ENCODE results near the gene WDR73. TPM values are rescaled to one million over a fixed set of nuclear protein-coding genes. Genes with fewer than 3 reads are reported as not detected.
"Not testable (repeated sequence)": the region's sequence is repeated elsewhere in the genome, so short reads cannot be mapped to it uniquely, and the experiment has no call there.

The WDR73 gene
- total RNA-seq: 23.7 TPM

GRCh38 chr15:84653910-84654688 lies at the start of gene WDR73:
Gene WDR73, minus strand, starts transcription at chr15:84654283. Its CDS starts 9 bp downstream, at chr15:84654274.
- peak; percentile 88 for ATAC-seq

GRCh38 chr15:84703808-84704207 lies 49.7 kb upstream of the WDR73 start:
- ATAC-seq: no peak

GRCh38 chr15:84702961-84703482 lies 48.9 kb upstream of the WDR73 start:
- ATAC-seq: peak; percentile 67

GRCh38 chr15:84699538-84700191 lies 45.6 kb upstream of the WDR73 start:
- ATAC-seq: no peak

- no peak for ATAC-seq
These were observed 43.3 kb upstream of the WDR73 start for GRCh38 chr15:84697236-84697990.

GRCh38 chr15:84696757-84697156 lies 42.7 kb upstream of the WDR73 start:
- ATAC-seq: no peak

- ATAC-seq: no peak
These were observed 36.3 kb upstream of the WDR73 start for GRCh38 chr15:84690342-84690741.

- ATAC-seq: no peak
These were observed 35.8 kb upstream of the WDR73 start for GRCh38 chr15:84689858-84690257.

GRCh38 chr15:84686446-84686845 lies 32.4 kb upstream of the WDR73 start:
- ATAC-seq: not testable (repeated sequence)

GRCh38 chr15:84685304-84685703 lies 31.2 kb upstream of the WDR73 start:
- ATAC-seq: peak; percentile 95

GRCh38 chr15:84684092-84684491 lies 30.0 kb upstream of the WDR73 start:
- ATAC-seq: no peak

- peak; percentile 55 for ATAC-seq
These were observed 27.7 kb upstream of the WDR73 start for GRCh38 chr15:84681831-84682230.

- no peak for ATAC-seq
These were observed 17.1 kb upstream of the WDR73 start for GRCh38 chr15:84671211-84671610.

- no peak for ATAC-seq
These were observed 15.6 kb upstream of the WDR73 start for GRCh38 chr15:84669726-84670125.

GRCh38 chr15:84668221-84668982 lies 14.3 kb upstream of the WDR73 start:
- no peak for ATAC-seq

GRCh38 chr15:84666373-84666772 lies 12.3 kb upstream of the WDR73 start:
- ATAC-seq: no peak

- ATAC-seq: no peak
These were observed 6.9 kb upstream of the WDR73 start for GRCh38 chr15:84661001-84661400.

GRCh38 chr15:84659904-84660781 lies 6.1 kb upstream of the WDR73 start:
- no peak for ATAC-seq

- ATAC-seq: no peak
These were observed 4.8 kb upstream of the WDR73 start for GRCh38 chr15:84658788-84659411.

- peak; percentile 60 for ATAC-seq
These were observed 4.2 kb upstream of the WDR73 start, which contains the start of gene NMB for GRCh38 chr15:84658080-84658787. Gene NMB, minus strand, starts transcription at chr15:84658199. Its CDS starts 47 bp downstream, at chr15:84658152.
